T-helper 1 cell treated with Interleukin-12 subunit alpha and Interleukin-12 subunit beta and Interleukin-4 antibody, amounts not matched to agents 30 μg/mL and 1 μg/mL, for 36 hours (primary cell): ENCODE data around the gene TRRAP.
"Not testable (repeated sequence)": the region's sequence is repeated elsewhere in the genome, so short reads cannot be mapped to it uniquely, and the experiment has no call there.

ENCODE experiments used
- H3K27ac Mint-ChIP-seq: one replicate; pipeline ENCODE4 v1.8.0; 2021; ENCODE audit warnings: mild to moderate bottlenecking, mixed read lengths
- H3K27me3 Mint-ChIP-seq: one replicate; pipeline ENCODE4 v1.8.0; 2021; ENCODE audit warnings: low read depth, mixed read lengths
- H3K36me3 Mint-ChIP-seq: one replicate; pipeline ENCODE4 v1.8.0; 2021; ENCODE audit warnings: low read depth, mixed read lengths
- H3K4me1 Mint-ChIP-seq: one replicate; pipeline ENCODE4 v1.8.0; 2021; ENCODE audit warnings: low read depth, mixed read lengths
- H3K4me3 Mint-ChIP-seq: one replicate; pipeline ENCODE4 v1.8.0; 2021; ENCODE audit warnings: mild to moderate bottlenecking, moderate library complexity, mixed read lengths
- H3K9me3 Mint-ChIP-seq: one replicate; pipeline ENCODE4 v1.8.0; 2021; ENCODE audit warnings: mixed read lengths

Gene TRRAP

GRCh38 chr7:99046262-99046661 is 167.9 kb downstream of the TRRAP start:
- not testable (repeated sequence) for H3K27me3 Mint-ChIP-seq, H3K4me3 Mint-ChIP-seq, H3K27ac Mint-ChIP-seq, H3K9me3 Mint-ChIP-seq, H3K4me1 Mint-ChIP-seq
- H3K36me3 Mint-ChIP-seq: peaks cover 38% of the 10 kb centered on the region

- H3K27ac Mint-ChIP-seq: no peak overlapping the region
- H3K27me3 Mint-ChIP-seq: no peaks in the 10 kb centered on the region
- H3K9me3 Mint-ChIP-seq: no peaks in the 10 kb centered on the region
- H3K4me3 Mint-ChIP-seq: no peak overlapping the region
- H3K36me3 Mint-ChIP-seq: peaks cover 40% of the 10 kb centered on the region
- H3K4me1 Mint-ChIP-seq: no peaks in the 10 kb centered on the region
Measured at GRCh38 chr7:99046722-99047121, 168.4 kb downstream of the TRRAP start.

GRCh38 chr7:99047526-99048077 is 169.3 kb downstream of the TRRAP start:
- peaks cover 46% of the 10 kb centered on the region for H3K36me3 Mint-ChIP-seq
- H3K4me3 Mint-ChIP-seq: no peak overlapping the region
- no peak overlapping the region for H3K27ac Mint-ChIP-seq
- no peaks in the 10 kb centered on the region for H3K9me3 Mint-ChIP-seq
- no peaks in the 10 kb centered on the region for H3K27me3 Mint-ChIP-seq
- no peaks in the 10 kb centered on the region for H3K4me1 Mint-ChIP-seq

DNA sequence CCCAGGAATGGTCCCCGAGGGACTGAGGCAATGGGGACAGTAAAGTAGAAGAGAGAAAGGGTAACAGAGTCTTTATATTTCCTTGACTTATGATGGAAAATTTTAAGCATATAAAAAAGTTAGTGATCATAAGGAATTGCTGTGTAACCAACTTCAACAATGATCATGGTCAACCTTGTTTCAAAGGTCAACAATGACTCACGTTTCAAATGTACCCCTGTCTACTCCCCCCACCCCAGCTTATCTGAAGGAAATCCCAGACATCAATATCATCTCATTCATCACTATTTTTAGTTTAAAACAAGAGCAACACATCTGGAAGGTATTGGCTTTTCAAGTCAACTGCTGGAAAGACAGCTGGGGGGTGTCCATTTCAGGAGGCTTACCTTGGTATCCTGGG is 172.6 kb downstream of the TRRAP start:
- H3K4me1 Mint-ChIP-seq: no peaks in the 10 kb centered on the region
- H3K27ac Mint-ChIP-seq: no peak overlapping the region
- no peak overlapping the region for H3K4me3 Mint-ChIP-seq
- no peaks in the 10 kb centered on the region for H3K9me3 Mint-ChIP-seq
- no peaks in the 10 kb centered on the region for H3K27me3 Mint-ChIP-seq
- peaks cover 32% of the 10 kb centered on the region for H3K36me3 Mint-ChIP-seq

DNA sequence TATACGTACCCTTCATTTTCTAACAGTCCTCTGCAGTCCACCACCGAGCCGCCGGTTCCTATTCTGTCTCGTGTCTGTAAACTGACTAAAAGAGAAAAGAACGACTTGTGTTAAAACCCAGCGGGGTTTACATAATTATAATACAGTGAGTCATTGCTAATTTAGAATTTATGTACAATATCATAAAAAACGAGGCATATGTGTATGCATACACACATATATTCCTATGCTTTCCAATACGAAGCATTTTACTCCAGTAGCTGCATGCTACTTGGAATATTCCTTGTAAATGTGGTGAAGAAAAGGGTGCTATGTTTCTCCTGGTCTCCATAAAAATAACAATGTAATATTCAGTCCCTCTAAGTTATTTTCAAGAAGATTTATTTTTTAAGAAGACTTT is 176.4 kb downstream of the TRRAP start:
- Mint-ChIP-seq H3K27ac (no peak overlapping the region), H3K4me1 (no peaks in the 10 kb centered on the region), H3K4me3 (no peak overlapping the region), H3K9me3 (no peaks in the 10 kb centered on the region), H3K36me3 (peaks cover 27% of the 10 kb centered on the region), H3K27me3 (no peaks in the 10 kb centered on the region)

- Mint-ChIP-seq H3K4me1 (peaks cover 15% of the 10 kb centered on the region), H3K4me3 (no peak overlapping the region), H3K9me3 (no peaks in the 10 kb centered on the region), H3K36me3 (peaks cover 3% of the 10 kb centered on the region), H3K27ac (no peak overlapping the region), H3K27me3 (no peaks in the 10 kb centered on the region)
Measured at GRCh38 chr7:99061001-99061776, 182.9 kb downstream of the TRRAP start.
